GM19240 (cell line): Measurements from ENCODE around the gene EZH2.

Experiments used
- DNase-seq: peaks from one replicate; pipeline ENCODE4 v3.0.0; 2011; ENCODE audit warnings: low spot score; ENCODE audit not compliant: insufficient read length

EZH2 gene

GRCh38 chr7:148772297-148773089 is 111.6 kb downstream of the EZH2 start:
- no peak for DNase-seq

GRCh38 chr7:148770004-148770403 is 114.1 kb downstream of the EZH2 start:
- no peak for DNase-seq

GRCh38 chr7:148763622-148764021 is 120.5 kb downstream of the EZH2 start:
- DNase-seq, result no peak

GRCh38 chr7:148761499-148762278 is 122.4 kb downstream of the EZH2 start:
- DNase-seq, result no peak
